HUES6 (cell line): ENCODE data around the gene GCSAML.
"Not testable (repeated sequence)": the region's sequence is repeated elsewhere in the genome, so short reads cannot be mapped to it uniquely, and the experiment has no call there.

Experiments
- H3K27ac ChIP-seq: 2 replicates; pipeline ENCODE4 v1.7.0; 2013; ENCODE audit warnings: low read depth, mild to moderate bottlenecking, low read length, inconsistent platforms
- H3K27me3 ChIP-seq: 2 replicates; pipeline ENCODE4 v1.6.1; 2013; ENCODE audit warnings: low read length; ENCODE audit not compliant: control insufficient read depth, insufficient read depth
- H3K36me3 ChIP-seq: 2 replicates; pipeline ENCODE4 v1.6.1; 2013; ENCODE audit warnings: low read length; ENCODE audit not compliant: control insufficient read depth, insufficient read depth
- H3K4me1 ChIP-seq: 2 replicates; pipeline ENCODE4 v1.6.1; 2013; ENCODE audit warnings: low read length; ENCODE audit not compliant: control insufficient read depth, insufficient read depth
- H3K4me3 ChIP-seq: 2 replicates; pipeline ENCODE4 v1.5.1; 2013; ENCODE audit warnings: low read depth, low read length
- H3K9ac ChIP-seq: one replicate; pipeline ENCODE4 v1.6.1; 2013; ENCODE audit warnings: mild to moderate bottlenecking, low read length
- H3K9me3 ChIP-seq: 2 replicates; pipeline ENCODE4 v1.6.1; 2013; ENCODE audit warnings: low read depth, low read length; ENCODE audit not compliant: control insufficient read depth, insufficient read depth

GCSAML gene

GRCh38 chr1:247548769-247549182, at the start of gene GCSAML:
Gene GCSAML (plus strand): TSS chr1:247549134. CDS start chr1:247549192, 58 bp downstream.
- Histone ChIP-seq H3K9ac (no peak within 1 kb of the TSS), H3K9me3 (no peaks in the 10 kb centered on the region), H3K27ac (no peak within 1 kb of the TSS), H3K4me3 (no peak within 1 kb of the TSS), H3K36me3 (no peaks in the 10 kb centered on the region), H3K4me1 (peaks cover 7% of the 10 kb centered on the region), H3K27me3 (no peaks in the 10 kb centered on the region)

GRCh38 chr1:247500865-247501264, 48.1 kb upstream of the GCSAML start:
- Histone ChIP-seq H3K36me3 (no peaks in the 10 kb centered on the region), H3K4me1 (no peaks in the 10 kb centered on the region), H3K9me3 (no peaks in the 10 kb centered on the region), H3K9ac (no peak overlapping the region), H3K27me3 (no peaks in the 10 kb centered on the region), H3K27ac (no peak overlapping the region), H3K4me3 (no peak overlapping the region)

- no peak overlapping the region for H3K4me3 ChIP-seq
- H3K27ac ChIP-seq = no peak overlapping the region
- H3K36me3 ChIP-seq = no peaks in the 10 kb centered on the region
Observed at GRCh38 chr1:247506831-247507230, 42.1 kb upstream of the GCSAML start.

DNA sequence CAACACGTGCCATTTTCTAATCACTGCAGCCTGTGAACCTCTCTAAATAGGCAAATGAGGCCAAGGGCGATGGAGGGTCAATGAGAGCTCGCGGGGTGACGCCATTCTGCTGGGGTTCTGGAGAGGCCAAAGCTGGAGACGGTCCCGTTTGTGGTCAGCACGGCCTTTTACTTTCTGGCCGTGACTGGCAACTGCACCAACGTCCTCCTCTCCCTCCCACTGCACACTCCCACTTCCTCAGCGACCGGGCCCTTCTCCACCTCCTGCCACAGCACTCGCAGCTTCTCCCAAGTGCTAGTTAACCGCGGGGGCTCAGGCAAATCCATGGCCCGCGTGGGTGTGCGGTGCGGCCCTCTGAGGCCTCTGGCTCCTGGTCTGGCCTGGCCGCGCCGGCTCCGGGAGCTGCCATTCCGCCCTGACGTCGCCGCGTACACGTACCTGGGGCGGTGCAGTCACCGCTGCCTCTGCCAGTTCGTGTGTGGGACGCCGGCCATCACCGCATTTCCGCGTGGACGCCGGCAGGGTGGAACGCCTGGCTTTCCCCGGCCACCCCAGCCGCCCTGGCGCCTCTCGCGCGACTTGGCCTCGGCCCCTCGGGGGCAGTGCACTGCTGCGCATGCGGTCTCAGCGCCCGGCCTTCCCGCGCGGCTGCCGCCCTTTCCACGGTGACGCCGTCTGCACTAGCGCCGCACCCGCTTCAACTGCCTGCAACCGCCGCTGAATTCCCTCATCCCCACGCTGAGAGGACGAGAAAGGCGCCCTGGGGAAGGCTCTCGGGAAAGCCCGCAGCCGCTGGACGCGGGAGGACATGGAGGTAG, 30.9 kb upstream of the GCSAML start:
- no peaks in the 10 kb centered on the region for H3K27me3 ChIP-seq
- no peak overlapping the region for H3K9ac ChIP-seq
- no peak overlapping the region for H3K4me3 ChIP-seq
- H3K9me3 ChIP-seq = peaks cover 8% of the 10 kb centered on the region; the same call in 1 of the 2 replicates
- no peak overlapping the region for H3K27ac ChIP-seq
- H3K4me1 ChIP-seq = no peaks in the 10 kb centered on the region
- H3K36me3 ChIP-seq = no peaks in the 10 kb centered on the region

More at GRCh38 chr1:247506831-247507230, 42.1 kb upstream of the GCSAML start:
- Histone ChIP-seq H3K27me3 (no peaks in the 10 kb centered on the region), H3K9me3 (no peaks in the 10 kb centered on the region), H3K9ac (no peak overlapping the region), H3K4me1 (no peaks in the 10 kb centered on the region)

DNA sequence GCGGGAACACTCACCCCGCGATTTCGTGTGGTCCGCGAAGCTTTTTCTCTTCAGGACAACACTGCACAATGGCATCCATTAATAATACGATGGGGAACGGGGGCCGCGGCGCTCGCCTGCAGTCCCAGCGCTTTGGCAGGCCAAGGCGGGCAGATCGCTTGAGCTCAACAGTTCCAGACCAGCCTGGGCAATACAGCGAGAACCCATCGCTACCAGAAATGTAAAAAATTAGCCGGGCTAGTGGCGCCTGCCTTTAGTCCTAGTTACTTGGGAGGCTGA, 30.4 kb upstream of the GCSAML start:
- no peak overlapping the region for H3K9ac ChIP-seq

GRCh38 chr1:247521886-247522285, 27.0 kb upstream of the GCSAML start:
- H3K27me3 ChIP-seq, H3K27ac ChIP-seq, H3K36me3 ChIP-seq, H3K9me3 ChIP-seq, H3K4me3 ChIP-seq, H3K9ac ChIP-seq, H3K4me1 ChIP-seq: not testable (repeated sequence)

More for the DNA sequence above, 30.4 kb upstream of the GCSAML start:
- Histone ChIP-seq H3K9me3 (peaks cover 8% of the 10 kb centered on the region; the same call in 1 of the 2 replicates), H3K4me1 (no peaks in the 10 kb centered on the region), H3K27ac (no peak overlapping the region), H3K4me3 (no peak overlapping the region), H3K36me3 (no peaks in the 10 kb centered on the region), H3K27me3 (no peaks in the 10 kb centered on the region)

DNA sequence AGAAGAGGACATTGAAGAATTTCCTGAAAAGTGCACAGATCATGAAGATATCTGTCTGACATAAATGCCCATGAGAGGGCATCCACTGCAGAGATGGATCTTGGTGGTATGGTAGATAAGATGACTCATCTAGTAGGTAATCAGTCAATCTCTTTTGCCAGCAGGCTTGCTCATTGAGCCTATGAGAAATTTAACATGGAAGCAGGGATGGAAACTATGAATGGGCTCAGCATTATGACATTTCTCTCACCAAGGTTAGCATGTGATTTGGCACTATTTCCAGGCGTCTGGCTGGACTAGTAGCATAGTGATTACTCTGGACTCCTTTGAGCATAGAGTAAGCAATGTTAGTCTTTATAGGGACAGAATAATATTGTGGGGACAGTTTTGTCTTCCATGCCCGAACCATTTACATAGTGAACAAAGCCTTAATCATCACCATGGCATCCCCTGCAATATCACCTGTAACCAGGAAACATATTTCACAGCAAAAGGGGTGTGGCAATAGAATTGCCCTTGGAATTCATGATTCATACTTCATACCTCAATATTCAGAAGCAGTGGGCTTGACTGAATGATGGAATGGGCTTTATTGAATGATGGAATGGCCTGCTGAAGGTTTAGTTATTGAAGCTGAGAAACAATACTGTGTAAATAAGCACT, 20.0 kb upstream of the GCSAML start:
- Histone ChIP-seq H3K27ac (no peak overlapping the region), H3K9ac (no peak overlapping the region), H3K9me3 (no peaks in the 10 kb centered on the region), H3K36me3 (no peaks in the 10 kb centered on the region), H3K27me3 (no peaks in the 10 kb centered on the region), H3K4me1 (no peaks in the 10 kb centered on the region), H3K4me3 (no peak overlapping the region)

DNA sequence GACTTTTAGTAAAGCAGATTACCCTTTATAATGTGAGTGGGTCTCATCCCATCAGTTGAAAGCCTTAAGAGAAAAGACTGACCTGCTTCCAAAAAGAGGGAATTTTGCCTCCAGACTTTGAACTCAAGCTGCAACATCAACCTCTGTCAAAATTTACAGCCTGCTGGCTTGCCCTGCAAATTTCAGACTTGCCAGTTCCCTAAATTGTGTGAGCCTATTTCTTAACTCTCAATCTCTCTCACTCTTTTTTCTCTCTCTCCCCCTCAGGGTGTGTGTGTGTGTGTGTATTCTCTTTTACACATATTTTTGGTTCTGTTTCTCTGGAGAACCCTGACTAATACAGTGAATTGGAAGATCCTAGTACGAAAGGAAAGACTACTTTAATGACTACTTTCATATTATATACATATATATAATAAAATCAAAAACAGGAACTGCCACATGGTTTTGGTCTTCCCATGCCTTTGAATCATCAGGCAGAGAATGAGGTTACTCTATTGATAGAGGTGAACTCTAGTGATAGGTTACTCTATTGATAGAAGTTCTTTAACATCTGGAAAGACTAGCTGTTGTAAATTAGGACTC, 19.1 kb upstream of the GCSAML start:
- Histone ChIP-seq H3K4me1 (no peaks in the 10 kb centered on the region), H3K4me3 (no peak overlapping the region), H3K36me3 (no peaks in the 10 kb centered on the region), H3K9me3 (no peaks in the 10 kb centered on the region), H3K27me3 (no peaks in the 10 kb centered on the region), H3K9ac (no peak overlapping the region), H3K27ac (no peak overlapping the region)

DNA sequence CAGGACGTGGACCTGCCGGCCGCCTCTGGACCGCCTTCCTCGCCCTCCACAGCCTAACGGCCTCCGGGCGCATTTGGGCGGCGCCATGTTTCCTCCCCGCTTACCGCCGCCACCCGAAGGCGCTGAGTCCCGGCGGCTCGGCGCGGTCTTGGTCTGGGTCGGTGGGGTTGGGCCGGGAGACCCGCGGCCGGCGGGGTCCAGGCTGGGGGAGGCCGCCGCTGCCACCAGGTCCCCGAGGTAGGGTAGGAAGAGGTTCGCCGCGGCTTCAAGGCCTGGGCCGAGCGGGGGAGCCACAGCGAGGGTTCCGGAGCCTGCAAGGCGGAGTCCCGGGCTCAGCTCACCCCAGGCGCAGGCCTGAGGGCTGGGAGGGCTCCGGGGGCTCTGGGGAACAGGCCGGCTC, 18.1 kb upstream of the GCSAML start:
- H3K9ac ChIP-seq = no peak overlapping the region
- H3K4me3 ChIP-seq = no peak overlapping the region
- H3K4me1 ChIP-seq = no peaks in the 10 kb centered on the region

GRCh38 chr1:247531937-247532336, 17.0 kb upstream of the GCSAML start:
- no peak overlapping the region for H3K9ac ChIP-seq
- no peaks in the 10 kb centered on the region for H3K9me3 ChIP-seq
- no peaks in the 10 kb centered on the region for H3K4me1 ChIP-seq
- H3K27ac ChIP-seq = no peak overlapping the region
- H3K36me3 ChIP-seq = no peaks in the 10 kb centered on the region
- no peak overlapping the region for H3K4me3 ChIP-seq
- no peaks in the 10 kb centered on the region for H3K27me3 ChIP-seq

More for the DNA sequence above, 18.1 kb upstream of the GCSAML start:
- Histone ChIP-seq H3K27ac (no peak overlapping the region), H3K36me3 (no peaks in the 10 kb centered on the region), H3K27me3 (no peaks in the 10 kb centered on the region), H3K9me3 (no peaks in the 10 kb centered on the region)

DNA sequence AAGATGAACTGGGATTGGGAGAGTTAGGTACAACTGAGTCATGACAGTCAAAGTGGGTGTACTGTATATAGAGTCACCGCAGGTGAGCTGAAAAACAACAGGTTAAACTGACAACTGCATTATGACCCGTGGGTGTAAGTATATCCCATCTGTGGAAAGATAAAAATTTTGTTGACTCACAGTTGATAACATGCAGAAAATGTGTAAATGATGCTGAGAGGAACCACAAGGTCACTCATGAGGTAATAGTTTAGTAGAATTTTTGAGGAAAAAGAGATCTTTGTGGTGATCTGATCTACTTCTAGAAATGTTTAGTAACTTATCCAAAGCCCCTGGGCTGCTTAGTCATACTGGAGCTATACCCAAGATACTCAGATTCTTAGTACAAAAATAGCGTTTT, 13.5 kb upstream of the GCSAML start:
- H3K4me3 ChIP-seq = no peak overlapping the region
- H3K4me1 ChIP-seq = no peaks in the 10 kb centered on the region
- H3K27me3 ChIP-seq = no peaks in the 10 kb centered on the region
- no peaks in the 10 kb centered on the region for H3K36me3 ChIP-seq
- no peaks in the 10 kb centered on the region for H3K9me3 ChIP-seq
- no peak overlapping the region for H3K9ac ChIP-seq
- no peak overlapping the region for H3K27ac ChIP-seq
